Progenitor cell of endocrine pancreas (in vitro differentiated cells): ENCODE data around the gene TNNC1. TPM values are rescaled to one million over a fixed set of nuclear protein-coding genes. Genes with fewer than 3 reads are reported as not detected.

ENCODE experiments used
- DNase-seq: peaks from one replicate; pipeline ENCODE4 v3.0.0; 2021; ENCODE audit warnings: low spot score; ENCODE audit not compliant: unreplicated experiment
- H3K27ac Mint-ChIP-seq: 2 replicates; pipeline ENCODE4 v1.8.0; 2021; ENCODE audit warnings: mild to moderate bottlenecking, moderate library complexity, mixed read lengths
- H3K27me3 Mint-ChIP-seq: 2 replicates; pipeline ENCODE4 v1.8.0; 2021; ENCODE audit warnings: mixed read lengths
- H3K36me3 Mint-ChIP-seq: 2 replicates; pipeline ENCODE4 v1.8.0; 2022; ENCODE audit warnings: mixed read lengths; ENCODE audit not compliant: insufficient read depth
- H3K4me1 Mint-ChIP-seq: 2 replicates; pipeline ENCODE4 v1.8.0; 2021; ENCODE audit warnings: low read depth, mixed read lengths
- H3K4me3 Mint-ChIP-seq: 2 replicates; pipeline ENCODE4 v1.8.0; 2021; ENCODE audit warnings: low read depth, mild to moderate bottlenecking, moderate library complexity, mixed read lengths
- H3K9me3 Mint-ChIP-seq: 2 replicates; pipeline ENCODE4 v1.8.0; 2021; ENCODE audit warnings: low read depth, mixed read lengths
- CTCF ChIP-seq: fragments of 200-600 bp; sonication (generic); IDR thresholded peaks from one replicate; pipeline ENCODE4 v1.5.0; 2021; ENCODE audit warnings: antibody characterized with exemption, mild to moderate bottlenecking; ENCODE audit not compliant: unreplicated experiment
- total RNA-seq: library from RNA; stranded (reverse); gene quantifications from 2 replicates; pipeline ENCODE4 v1.2.1, GENCODE V29; 2021

Gene TNNC1
- total RNA-seq, 1 donor from 2014 or later, result 3.3 TPM

GRCh38 chr3:52402706-52403270 lies 51.1 kb downstream of the TNNC1 start:
- Mint-ChIP-seq H3K4me3 (no peak overlapping the region), H3K9me3 (no peaks in the 10 kb centered on the region), H3K36me3 (peaks cover 7% of the 10 kb centered on the region), H3K27ac (no peak overlapping the region), H3K4me1 (no peaks in the 10 kb centered on the region), H3K27me3 (no peaks in the 10 kb centered on the region)
- no peak for TF ChIP-seq CTCF
- DNase-seq, result no peak

GRCh38 chr3:52402101-52402521 lies 51.7 kb downstream of the TNNC1 start:
- no peak overlapping the region for H3K27ac Mint-ChIP-seq

GRCh38 chr3:52401551-52401950 lies 52.3 kb downstream of the TNNC1 start:
- TF ChIP-seq CTCF, result no peak
- DNase-seq, result no peak
- H3K36me3 Mint-ChIP-seq, result peaks cover 7% of the 10 kb centered on the region

More at GRCh38 chr3:52402101-52402521, 51.7 kb downstream of the TNNC1 start:
- Mint-ChIP-seq H3K36me3 (peaks cover 7% of the 10 kb centered on the region), H3K4me3 (no peak overlapping the region), H3K9me3 (no peaks in the 10 kb centered on the region), H3K27me3 (no peaks in the 10 kb centered on the region), H3K4me1 (no peaks in the 10 kb centered on the region)
- no peak for TF ChIP-seq CTCF
- no peak for DNase-seq

More at GRCh38 chr3:52401551-52401950, 52.3 kb downstream of the TNNC1 start:
- no peaks in the 10 kb centered on the region for H3K27me3 Mint-ChIP-seq
- H3K27ac Mint-ChIP-seq, result no peak overlapping the region
- H3K4me1 Mint-ChIP-seq, result no peaks in the 10 kb centered on the region
- H3K4me3 Mint-ChIP-seq, result no peak overlapping the region
- H3K9me3 Mint-ChIP-seq, result no peaks in the 10 kb centered on the region

Other genes starting within 250 kb of the TNNC1 start
- not detected in 2 replicates for gene TLR9, start 228.4 kb downstream of the TNNC1 start, total RNA-seq
- gene TWF2, start 214.9 kb downstream of the TNNC1 start, total RNA-seq, result 27.6 and 31.5 TPM in 2 replicates
- gene PPM1M, start 208.3 kb downstream of the TNNC1 start, total RNA-seq, result 6.1 and 6.7 TPM in 2 replicates
- 89.3 and 93.1 TPM in 2 replicates for gene WDR82, start 175.4 kb downstream of the TNNC1 start, total RNA-seq
- gene GLYCTK, start 166.2 kb downstream of the TNNC1 start, total RNA-seq, result 52.5 and 53.6 TPM in 2 replicates
- gene DNAH1, start 137.7 kb downstream of the TNNC1 start, total RNA-seq, result 11.6 and 14.0 TPM in 2 replicates
- 89.8 and 107 TPM in 2 replicates for gene BAP1, start 44.0 kb downstream of the TNNC1 start, total RNA-seq
- 4.6 and 5.5 TPM in 2 replicates for gene PHF7, start 43.4 kb downstream of the TNNC1 start, total RNA-seq
- gene SEMA3G, start 8.9 kb downstream of the TNNC1 start, total RNA-seq, result 0.79 and 1.1 TPM in 2 replicates
- 199 and 214 TPM in 2 replicates for gene NISCH, start 1.6 kb upstream of the TNNC1 start, total RNA-seq
- gene STAB1, start 41.3 kb upstream of the TNNC1 start, total RNA-seq, result 0.27 and 0.46 TPM in 2 replicates
- 269 and 271 TPM in 2 replicates for gene NT5DC2, start 79.8 kb upstream of the TNNC1 start, total RNA-seq
- gene UQCC5, start 82.6 kb upstream of the TNNC1 start, total RNA-seq, result 14.2 and 18.9 TPM in 2 replicates
- 128 and 131 TPM in 2 replicates for gene PBRM1, start 231.9 kb upstream of the TNNC1 start, total RNA-seq
- gene GNL3, start 232.0 kb upstream of the TNNC1 start, total RNA-seq, result 85.9 and 94.0 TPM in 2 replicates